Measurements from ENCODE around the gene MIS18A. TPM values are rescaled to one million over a fixed set of nuclear protein-coding genes. Genes with fewer than 3 reads are reported as not detected.

MIS18A gene
- total and polyA plus RNA-seq, 2 donors (not counting 1 experiment from before 2014, with no cell fraction given), result 4.0 to 7.6 TPM

GRCh38 chr21:32285476-32285875 lies 6.6 kb upstream of the MIS18A start:
- DNase-seq (ENCODE audit: low read depth in 2 of 2), result no peak
- Histone ChIP-seq H2AFZ (ENCODE audit: low read length) (no peak overlapping the region), H3K27ac (ENCODE audit: insufficient read depth, low read length) (no peak overlapping the region), H3K79me2 (ENCODE audit: control insufficient read depth, insufficient read depth, low read length) (no peaks in the 10 kb centered on the region), H3K4me2 (ENCODE audit: extremely low read depth, insufficient read depth, low read length) (no peak overlapping the region), H3K36me3 (ENCODE audit: control insufficient read depth, insufficient read depth, low read length) (no peaks in the 10 kb centered on the region), H3K9ac (ENCODE audit: insufficient read depth, low read length) (no peak overlapping the region), H3K4me1 (ENCODE audit: control insufficient read depth, extremely low read depth, insufficient read depth, low read length) (no peaks in the 10 kb centered on the region), H3K9me3 (ENCODE audit: control insufficient read depth, insufficient read depth, low read depth, low read length) (no peaks in the 10 kb centered on the region), H3K27me3 (ENCODE audit: control insufficient read depth, insufficient read depth, low read length) (no peaks in the 10 kb centered on the region), H3K4me3 (replicated peaks in 1 of 4; ENCODE audit: control extremely low read depth in 1 of 4, insufficient read depth in 1 of 4, low read depth in 3 of 4, low read length in 4 of 4) (no peak overlapping the region), H4K20me1 (ENCODE audit: control insufficient read depth, extremely low read depth, insufficient read depth, low read length) (no peaks in the 10 kb centered on the region)
- TF ChIP-seq CTCF (conservative IDR thresholded peaks at IDR 0.05 in 1 of 2, IDR thresholded peaks at IDR 0.05 in 1 of 2; ENCODE audit: low read depth in 1 of 2, low read length in 2 of 2), result no peak
- TF ChIP-seq EZH2 (IDR thresholded peaks at IDR 0.05; ENCODE audit: low read length, missing control alignments), result no peak

- no peak overlapping the region for H2AFZ ChIP-seq (ENCODE audit: low read length)
- H3K4me2 ChIP-seq (ENCODE audit: extremely low read depth, insufficient read depth, low read length), result no peak overlapping the region
- no peaks in the 10 kb centered on the region for H3K27me3 ChIP-seq (ENCODE audit: control insufficient read depth, insufficient read depth, low read length)
- peaks cover 6% of the 10 kb centered on the region for H3K79me2 ChIP-seq (ENCODE audit: control insufficient read depth, insufficient read depth, low read length)
- H3K4me1 ChIP-seq (ENCODE audit: control insufficient read depth, extremely low read depth, insufficient read depth, low read length), result peaks cover 1% of the 10 kb centered on the region
- H3K9me3 ChIP-seq (ENCODE audit: control insufficient read depth, insufficient read depth, low read depth, low read length), result no peaks in the 10 kb centered on the region
- H3K27ac ChIP-seq (ENCODE audit: insufficient read depth, low read length), result no peak overlapping the region
- H3K36me3 ChIP-seq (ENCODE audit: control insufficient read depth, insufficient read depth, low read length), result no peaks in the 10 kb centered on the region
- DNase-seq (ENCODE audit: low read depth in 2 of 2), result no peak
- no peaks in the 10 kb centered on the region for H4K20me1 ChIP-seq (ENCODE audit: control insufficient read depth, extremely low read depth, insufficient read depth, low read length)
- TF ChIP-seq CTCF (conservative IDR thresholded peaks at IDR 0.05 in 1 of 2, IDR thresholded peaks at IDR 0.05 in 1 of 2; ENCODE audit: low read depth in 1 of 2, low read length in 2 of 2) (no peak), EZH2 (IDR thresholded peaks at IDR 0.05; ENCODE audit: low read length, missing control alignments) (no peak)
- H3K4me3 ChIP-seq (replicated peaks in 1 of 4; ENCODE audit: control extremely low read depth in 1 of 4, insufficient read depth in 1 of 4, low read depth in 3 of 4, low read length in 4 of 4), result no peak overlapping the region
- H3K9ac ChIP-seq (ENCODE audit: insufficient read depth, low read length), result no peak overlapping the region
Measured at GRCh38 chr21:32282992-32283391, 4.1 kb upstream of the MIS18A start.

GRCh38 chr21:32281531-32281930 lies 2.7 kb upstream of the MIS18A start:
- H3K4me3 ChIP-seq (replicated peaks in 1 of 4; ENCODE audit: control extremely low read depth in 1 of 4, insufficient read depth in 1 of 4, low read depth in 3 of 4, low read length in 4 of 4), result no peak overlapping the region
- no peak overlapping the region for H3K27ac ChIP-seq (ENCODE audit: insufficient read depth, low read length)
- H3K9ac ChIP-seq (ENCODE audit: insufficient read depth, low read length), result no peak overlapping the region
- DNase-seq (ENCODE audit: low read depth in 2 of 2), result peak in 1 of 2 donors; percentile 22
- no peaks in the 10 kb centered on the region for H3K27me3 ChIP-seq (ENCODE audit: control insufficient read depth, insufficient read depth, low read length)
- H3K79me2 ChIP-seq (ENCODE audit: control insufficient read depth, insufficient read depth, low read length), result peaks cover 12% of the 10 kb centered on the region
- peaks cover 4% of the 10 kb centered on the region for H3K4me1 ChIP-seq (ENCODE audit: control insufficient read depth, extremely low read depth, insufficient read depth, low read length)
- no peaks in the 10 kb centered on the region for H4K20me1 ChIP-seq (ENCODE audit: control insufficient read depth, extremely low read depth, insufficient read depth, low read length)
- no peak overlapping the region for H3K4me2 ChIP-seq (ENCODE audit: extremely low read depth, insufficient read depth, low read length)
- H3K9me3 ChIP-seq (ENCODE audit: control insufficient read depth, insufficient read depth, low read depth, low read length), result no peaks in the 10 kb centered on the region
- no peak overlapping the region for H2AFZ ChIP-seq (ENCODE audit: low read length)
- TF ChIP-seq EZH2 (IDR thresholded peaks at IDR 0.05; ENCODE audit: low read length, missing control alignments), result no peak
- no peak for TF ChIP-seq CTCF (conservative IDR thresholded peaks at IDR 0.05 in 1 of 2, IDR thresholded peaks at IDR 0.05 in 1 of 2; ENCODE audit: low read depth in 1 of 2, low read length in 2 of 2)
- H3K36me3 ChIP-seq (ENCODE audit: control insufficient read depth, insufficient read depth, low read length), result no peaks in the 10 kb centered on the region

Measured in fibroblast of lung (primary cell).